ENCODE data around the gene FAM210A. TPM values are rescaled to one million over a fixed set of nuclear protein-coding genes. Genes with fewer than 3 reads are reported as not detected.

FAM210A gene
- total and polyA plus RNA-seq, 2 experiments from 2014 or later, result 17.2 to 17.9 TPM

GRCh38 chr18:13625355-13625754 lies 101.0 kb downstream of the FAM210A start:
- no peak for TF ChIP-seq ZNF331 (CRISPR knock-in tag; IDR thresholded peaks at IDR 0.05; ENCODE audit: low read depth)
- no peak for TF ChIP-seq STAT1 (IDR thresholded peaks at IDR 0.05; ENCODE audit: unreplicated experiment)
- no peak for TF ChIP-seq CREB1 (CRISPR knock-in tag; IDR thresholded peaks at IDR 0.05; ENCODE audit: low read depth)
- TF ChIP-seq EZH2 (IDR thresholded peaks at IDR 0.05; ENCODE audit: low read depth, unreplicated experiment), result no peak
- no peak for TF ChIP-seq EZH2phosphoT487 (IDR thresholded peaks at IDR 0.05; ENCODE audit: unreplicated experiment)
- TF ChIP-seq ZNF462 (CRISPR knock-in tag; IDR thresholded peaks at IDR 0.05), result no peak
- TF ChIP-seq ZNF114 (CRISPR knock-in tag; IDR thresholded peaks at IDR 0.05), result no peak
- TF ChIP-seq JUNB (IDR thresholded peaks at IDR 0.05; ENCODE audit: unreplicated experiment), result no peak
- TF ChIP-seq NANOG (IDR thresholded peaks at IDR 0.05; ENCODE audit: borderline replicate concordance), result no peak
- TF ChIP-seq REST (IDR thresholded peaks at IDR 0.05; ENCODE audit: unreplicated experiment), result no peak
- TF ChIP-seq POLR2AphosphoS5 (IDR thresholded peaks at IDR 0.05; ENCODE audit: low read depth), result no peak
- TF ChIP-seq CTCF (conservative IDR thresholded peaks at IDR 0.05; ENCODE audit: low read depth in 2 of 2), result no peak
- no peak for TF ChIP-seq ETS1 (IDR thresholded peaks at IDR 0.05)
- Histone ChIP-seq H2AFZ (no peak overlapping the region), H3K4me1 (ENCODE audit: insufficient read depth) (no peaks in the 10 kb centered on the region), H3K79me2 (replicated peaks; ENCODE audit: insufficient read depth) (no peaks in the 10 kb centered on the region), H3K27ac (ENCODE audit: low read depth) (no peak overlapping the region), H4K20me1 (replicated peaks; ENCODE audit: insufficient read depth) (no peaks in the 10 kb centered on the region), H3K27me3 (ENCODE audit: insufficient read depth) (no peaks in the 10 kb centered on the region), H3K4me3 (no peak overlapping the region), H3K36me3 (ENCODE audit: insufficient read depth) (no peaks in the 10 kb centered on the region), H3K9me2 (ENCODE audit: insufficient read depth) (no peaks in the 10 kb centered on the region), H3F3A (replicated peaks; ENCODE audit: low read depth) (no peaks in the 10 kb centered on the region), H3K4me2 (no peak overlapping the region)
- Mint-ChIP-seq H3K4me3 (no peak overlapping the region), H3K27ac (no peak overlapping the region), H3K27me3 (ENCODE audit: insufficient read depth, low read depth, poor library complexity) (peaks cover 8% of the 10 kb centered on the region), H3K9me3 (no peaks in the 10 kb centered on the region; the same call in 2 of the 3 replicates), H3K36me3 (ENCODE audit: low read depth) (no peaks in the 10 kb centered on the region), H3K4me1 (peaks cover 9% of the 10 kb centered on the region)
- peak; percentile 47 for ATAC-seq
- DNase-seq (ENCODE audit: low spot score), result no peak

Measured in GM23338 (cell line).